ENCODE data around the gene CEBPG. TPM values are rescaled to one million over a fixed set of nuclear protein-coding genes. Genes with fewer than 3 reads are reported as not detected.
A peak's percentile ranks its signal among the peaks of the same experiment; 100 is the strongest.

Gene CEBPG
- total RNA-seq (2012; rRNA removed): 17.0 and 20.8 TPM in 2 replicates

- peaks cover 29% of the 10 kb centered on the region for H3K4me1 ChIP-seq (ENCODE audit: control insufficient read depth, insufficient read depth, low read length)
- H3K4me3 ChIP-seq (ENCODE audit: low read length): peak within 1 kb of the TSS; percentile 98
- H3K27me3 ChIP-seq (ENCODE audit: control insufficient read depth, insufficient read depth, low read length): no peaks in the 10 kb centered on the region
- H3K4me2 ChIP-seq (ENCODE audit: low read length): peak within 1 kb of the TSS; percentile 93
- H3K9me3 ChIP-seq (replicated peaks; ENCODE audit: low read length): no peaks in the 10 kb centered on the region
- peak within 1 kb of the TSS; percentile 98 for H3K9ac ChIP-seq (ENCODE audit: low read depth, low read length)
- H3K36me3 ChIP-seq (ENCODE audit: insufficient read depth, low read length): no peaks in the 10 kb centered on the region
Observed at GRCh38 chr19:33373453-33374235, at the start of gene CEBPG. TSS of gene CEBPG (plus strand) at chr19:33373709. CDS start at chr19:33379240, 5,531 bp downstream.

DNA sequence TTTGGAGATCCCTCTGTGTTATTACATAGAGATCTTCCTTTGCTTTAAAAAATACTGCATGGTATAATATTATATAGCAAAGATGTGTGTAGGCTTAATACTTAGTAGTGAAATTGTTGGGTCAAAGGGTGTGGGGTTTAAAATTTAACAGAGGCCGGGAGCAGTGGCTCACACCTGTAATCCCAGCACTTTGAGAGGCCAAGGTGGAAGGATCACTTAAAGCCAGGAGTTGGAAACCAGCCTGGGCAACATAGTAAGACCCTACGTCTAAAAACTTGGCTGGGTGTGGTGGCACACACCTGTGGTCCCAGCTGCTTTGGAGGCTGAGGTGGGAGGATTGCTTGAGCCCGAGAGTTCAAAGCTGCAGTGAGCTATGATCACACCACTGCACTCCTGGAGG is 48.9 kb upstream of the CEBPG start:
- no peaks in the 10 kb centered on the region for H3K36me3 ChIP-seq (ENCODE audit: insufficient read depth, low read length)
- H3K4me3 ChIP-seq (ENCODE audit: low read length): no peak overlapping the region
- H3K9me3 ChIP-seq (replicated peaks; ENCODE audit: low read length): no peaks in the 10 kb centered on the region
- no peaks in the 10 kb centered on the region for H3K4me1 ChIP-seq (ENCODE audit: control insufficient read depth, insufficient read depth, low read length)
- H3K27me3 ChIP-seq (ENCODE audit: control insufficient read depth, insufficient read depth, low read length): peaks cover 8% of the 10 kb centered on the region
- H3K4me2 ChIP-seq (ENCODE audit: low read length): no peak overlapping the region
- H3K9ac ChIP-seq (ENCODE audit: low read depth, low read length): no peak overlapping the region

DNA sequence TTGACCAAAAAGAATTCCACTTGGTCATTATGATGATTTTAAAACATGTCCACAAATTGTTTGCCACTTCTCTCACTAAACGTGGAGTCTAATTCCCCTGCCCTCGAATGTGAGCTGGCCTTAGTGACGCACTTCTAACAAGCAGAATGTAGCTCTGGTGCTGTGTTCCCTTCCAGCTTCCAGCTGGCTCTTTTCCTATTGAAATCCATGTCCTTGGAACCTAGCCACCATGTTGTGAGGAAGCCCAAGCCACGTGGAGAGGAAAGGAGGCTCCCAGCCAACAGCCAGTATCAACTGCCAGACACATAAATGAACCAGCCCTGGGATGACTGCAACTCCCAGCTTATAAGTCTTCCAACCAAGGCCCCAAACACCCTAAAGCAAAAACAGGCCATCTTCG is 47.6 kb upstream of the CEBPG start:
- H3K4me1 ChIP-seq (ENCODE audit: control insufficient read depth, insufficient read depth, low read length): no peaks in the 10 kb centered on the region
- H3K9ac ChIP-seq (ENCODE audit: low read depth, low read length): no peak overlapping the region

GRCh38 chr19:33329060-33329459 is 44.4 kb upstream of the CEBPG start:
- no peak overlapping the region for H3K4me3 ChIP-seq (ENCODE audit: low read length)
- H3K4me2 ChIP-seq (ENCODE audit: low read length): no peak overlapping the region
- no peaks in the 10 kb centered on the region for H3K9me3 ChIP-seq (replicated peaks; ENCODE audit: low read length)
- no peaks in the 10 kb centered on the region for H3K4me1 ChIP-seq (ENCODE audit: control insufficient read depth, insufficient read depth, low read length)
- no peaks in the 10 kb centered on the region for H3K36me3 ChIP-seq (ENCODE audit: insufficient read depth, low read length)
- no peak overlapping the region for H3K9ac ChIP-seq (ENCODE audit: low read depth, low read length)
- H3K27me3 ChIP-seq (ENCODE audit: control insufficient read depth, insufficient read depth, low read length): peaks cover 18% of the 10 kb centered on the region

More for the DNA sequence above, 47.6 kb upstream of the CEBPG start:
- Histone ChIP-seq H3K27me3 (ENCODE audit: control insufficient read depth, insufficient read depth, low read length) (peaks cover 13% of the 10 kb centered on the region), H3K4me3 (ENCODE audit: low read length) (no peak overlapping the region), H3K36me3 (ENCODE audit: insufficient read depth, low read length) (no peaks in the 10 kb centered on the region), H3K4me2 (ENCODE audit: low read length) (no peak overlapping the region), H3K9me3 (replicated peaks; ENCODE audit: low read length) (no peaks in the 10 kb centered on the region)

DNA sequence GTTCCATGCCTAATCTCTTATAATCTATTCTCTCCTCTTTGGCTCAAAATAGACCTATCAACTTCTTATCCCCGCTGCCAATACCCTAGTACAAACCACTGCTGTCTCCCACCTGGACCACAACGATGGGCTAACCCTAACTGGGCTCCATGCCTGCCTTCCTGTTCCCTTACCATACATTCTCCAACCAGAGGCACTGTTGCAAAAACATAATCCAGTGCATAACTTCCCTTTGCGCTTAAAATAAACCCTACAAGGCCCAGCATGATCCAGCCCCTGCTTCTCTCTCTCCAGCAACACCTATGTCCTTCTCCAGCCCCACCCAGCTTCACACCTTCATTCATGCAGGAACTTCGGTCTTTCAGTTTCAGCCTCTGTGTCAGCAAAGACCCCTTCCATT is 43.8 kb upstream of the CEBPG start:
- no peak overlapping the region for H3K4me2 ChIP-seq (ENCODE audit: low read length)
- H3K4me1 ChIP-seq (ENCODE audit: control insufficient read depth, insufficient read depth, low read length): no peaks in the 10 kb centered on the region
- no peak overlapping the region for H3K4me3 ChIP-seq (ENCODE audit: low read length)
- no peaks in the 10 kb centered on the region for H3K9me3 ChIP-seq (replicated peaks; ENCODE audit: low read length)
- no peak overlapping the region for H3K9ac ChIP-seq (ENCODE audit: low read depth, low read length)
- peaks cover 18% of the 10 kb centered on the region for H3K27me3 ChIP-seq (ENCODE audit: control insufficient read depth, insufficient read depth, low read length)
- H3K36me3 ChIP-seq (ENCODE audit: insufficient read depth, low read length): no peaks in the 10 kb centered on the region

DNA sequence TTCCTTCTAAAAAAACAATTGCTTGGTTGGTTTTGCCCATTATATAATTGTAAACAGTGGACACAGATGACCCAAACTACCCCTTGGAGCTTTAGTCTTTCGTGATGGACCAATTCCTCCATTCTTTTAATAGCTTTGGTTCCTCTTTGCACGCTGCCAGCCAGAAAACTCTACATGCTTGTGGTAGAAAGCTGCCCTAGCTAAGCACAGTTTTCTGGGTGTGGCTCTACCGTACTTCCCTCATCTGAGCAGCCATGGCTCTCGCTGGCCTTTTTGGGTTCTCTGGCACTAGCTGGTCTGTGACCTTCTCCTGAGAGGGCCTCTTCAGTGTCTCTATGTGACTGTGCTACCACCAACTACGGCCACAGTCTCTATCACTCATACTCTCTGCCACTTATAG is 41.3 kb upstream of the CEBPG start:
- Histone ChIP-seq H3K4me2 (ENCODE audit: low read length) (no peak overlapping the region), H3K27me3 (ENCODE audit: control insufficient read depth, insufficient read depth, low read length) (peaks cover 18% of the 10 kb centered on the region), H3K36me3 (ENCODE audit: insufficient read depth, low read length) (no peaks in the 10 kb centered on the region), H3K4me3 (ENCODE audit: low read length) (no peak overlapping the region), H3K4me1 (ENCODE audit: control insufficient read depth, insufficient read depth, low read length) (no peaks in the 10 kb centered on the region), H3K9me3 (replicated peaks; ENCODE audit: low read length) (no peaks in the 10 kb centered on the region), H3K9ac (ENCODE audit: low read depth, low read length) (no peak overlapping the region)

DNA sequence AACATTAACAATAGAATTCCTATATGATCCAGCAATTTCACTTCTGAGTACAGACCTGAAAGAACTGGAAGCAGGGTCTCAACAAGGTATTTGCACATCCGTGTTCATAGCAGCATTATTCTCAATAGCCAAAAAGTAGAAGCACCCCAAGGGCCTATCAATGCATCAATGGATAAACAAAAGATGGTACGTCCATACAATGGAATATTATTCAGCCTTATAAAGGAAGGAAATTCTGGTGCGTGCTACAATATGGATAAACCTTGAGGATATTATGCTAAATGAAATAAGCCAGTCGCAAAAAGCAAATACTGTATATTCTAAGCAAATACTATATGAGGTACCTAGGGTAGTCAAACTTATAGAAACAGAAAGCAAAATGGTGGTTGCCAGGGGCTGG is 40.4 kb upstream of the CEBPG start:
- no peaks in the 10 kb centered on the region for H3K9me3 ChIP-seq (replicated peaks; ENCODE audit: low read length)
- no peaks in the 10 kb centered on the region for H3K4me1 ChIP-seq (ENCODE audit: control insufficient read depth, insufficient read depth, low read length)
- H3K4me2 ChIP-seq (ENCODE audit: low read length): no peak overlapping the region
- no peak overlapping the region for H3K4me3 ChIP-seq (ENCODE audit: low read length)
- H3K27me3 ChIP-seq (ENCODE audit: control insufficient read depth, insufficient read depth, low read length): peaks cover 18% of the 10 kb centered on the region
- no peaks in the 10 kb centered on the region for H3K36me3 ChIP-seq (ENCODE audit: insufficient read depth, low read length)
- no peak overlapping the region for H3K9ac ChIP-seq (ENCODE audit: low read depth, low read length)

GRCh38 chr19:33333642-33334041 is 39.9 kb upstream of the CEBPG start:
- Histone ChIP-seq H3K27me3 (ENCODE audit: control insufficient read depth, insufficient read depth, low read length) (peaks cover 18% of the 10 kb centered on the region), H3K36me3 (ENCODE audit: insufficient read depth, low read length) (no peaks in the 10 kb centered on the region), H3K9ac (ENCODE audit: low read depth, low read length) (no peak overlapping the region), H3K4me2 (ENCODE audit: low read length) (no peak overlapping the region), H3K4me3 (ENCODE audit: low read length) (no peak overlapping the region), H3K4me1 (ENCODE audit: control insufficient read depth, insufficient read depth, low read length) (no peaks in the 10 kb centered on the region), H3K9me3 (replicated peaks; ENCODE audit: low read length) (no peaks in the 10 kb centered on the region)

GRCh38 chr19:33334271-33334670 is 39.2 kb upstream of the CEBPG start:
- Histone ChIP-seq H3K4me3 (ENCODE audit: low read length) (no peak overlapping the region), H3K4me1 (ENCODE audit: control insufficient read depth, insufficient read depth, low read length) (no peaks in the 10 kb centered on the region), H3K27me3 (ENCODE audit: control insufficient read depth, insufficient read depth, low read length) (peaks cover 13% of the 10 kb centered on the region), H3K4me2 (ENCODE audit: low read length) (no peak overlapping the region), H3K9me3 (replicated peaks; ENCODE audit: low read length) (no peaks in the 10 kb centered on the region), H3K36me3 (ENCODE audit: insufficient read depth, low read length) (no peaks in the 10 kb centered on the region), H3K9ac (ENCODE audit: low read depth, low read length) (no peak overlapping the region)

DNA sequence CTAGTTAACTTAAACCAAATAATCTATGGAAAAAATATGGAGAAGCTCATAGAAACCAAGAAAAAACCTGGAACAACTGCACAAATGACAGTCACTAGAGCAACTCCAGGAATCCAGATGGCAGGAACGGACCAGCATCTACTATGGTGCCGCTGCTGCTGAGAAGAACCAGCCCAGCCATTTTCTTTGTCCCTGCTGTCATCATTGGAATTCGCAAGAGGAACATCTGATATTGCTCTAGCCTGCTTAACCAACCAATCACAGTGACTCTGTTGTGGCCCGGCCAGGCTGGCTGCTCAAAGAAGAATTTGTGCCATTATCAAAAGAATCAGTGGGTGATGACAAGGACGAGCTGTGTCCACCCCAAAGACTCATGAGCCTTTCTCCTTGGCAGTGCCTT is 38.1 kb upstream of the CEBPG start:
- H3K4me1 ChIP-seq (ENCODE audit: control insufficient read depth, insufficient read depth, low read length): no peaks in the 10 kb centered on the region
- no peak overlapping the region for H3K9ac ChIP-seq (ENCODE audit: low read depth, low read length)
- no peaks in the 10 kb centered on the region for H3K36me3 ChIP-seq (ENCODE audit: insufficient read depth, low read length)
- no peaks in the 10 kb centered on the region for H3K9me3 ChIP-seq (replicated peaks; ENCODE audit: low read length)
- H3K4me2 ChIP-seq (ENCODE audit: low read length): no peak overlapping the region
- no peak overlapping the region for H3K4me3 ChIP-seq (ENCODE audit: low read length)
- peaks cover 4% of the 10 kb centered on the region for H3K27me3 ChIP-seq (ENCODE audit: control insufficient read depth, insufficient read depth, low read length)

DNA sequence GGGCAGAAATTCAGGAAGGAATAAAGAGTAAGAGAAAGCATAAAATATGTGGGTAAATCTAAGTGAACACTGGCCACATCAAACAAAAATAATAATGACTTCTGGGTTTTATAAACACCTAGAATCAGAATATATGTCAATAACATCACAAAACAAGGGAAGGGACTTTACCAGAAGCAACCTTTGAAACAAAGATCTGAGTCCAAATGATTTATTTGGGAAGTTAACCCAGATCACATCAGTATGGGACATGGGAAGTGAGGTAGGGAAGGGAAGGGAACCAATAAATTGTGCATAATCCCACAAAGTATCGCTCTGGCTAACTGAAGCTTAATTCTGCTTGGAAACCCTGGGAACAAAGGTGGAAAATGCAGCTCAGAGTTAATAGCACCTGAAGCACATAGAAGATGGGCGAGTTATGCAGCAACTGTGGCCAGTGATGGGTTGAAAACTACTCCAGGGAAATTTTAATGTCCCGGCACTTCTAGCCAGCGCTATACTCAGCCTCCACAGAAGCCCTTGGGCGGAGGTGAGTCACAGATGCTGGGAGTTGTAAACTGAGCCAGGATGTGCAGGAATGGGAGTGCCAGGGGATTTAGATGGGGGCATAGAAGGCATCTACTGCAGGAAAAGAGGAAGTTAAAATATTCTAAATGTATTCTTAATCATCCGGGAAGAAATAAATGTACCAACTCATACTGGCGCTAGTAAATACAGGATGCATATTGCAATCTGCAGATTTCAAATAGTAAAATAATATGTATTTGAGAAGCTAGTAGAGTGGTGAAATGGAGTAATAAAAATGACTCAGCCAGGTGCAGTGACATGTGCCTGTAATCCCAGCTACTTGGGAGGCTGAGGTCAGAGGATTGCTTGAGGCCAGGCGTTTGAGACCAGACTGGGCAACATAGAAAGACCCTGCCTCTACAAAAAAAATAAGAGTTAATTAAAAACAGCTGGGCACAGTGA is 34.2 kb upstream of the CEBPG start:
- H3K9me3 ChIP-seq (replicated peaks; ENCODE audit: low read length): no peaks in the 10 kb centered on the region
- H3K36me3 ChIP-seq (ENCODE audit: insufficient read depth, low read length): no peaks in the 10 kb centered on the region
- no peak overlapping the region for H3K9ac ChIP-seq (ENCODE audit: low read depth, low read length)
- peaks cover 21% of the 10 kb centered on the region for H3K27me3 ChIP-seq (ENCODE audit: control insufficient read depth, insufficient read depth, low read length)
- no peak overlapping the region for H3K4me2 ChIP-seq (ENCODE audit: low read length)
- no peak overlapping the region for H3K4me3 ChIP-seq (ENCODE audit: low read length)
- no peaks in the 10 kb centered on the region for H3K4me1 ChIP-seq (ENCODE audit: control insufficient read depth, insufficient read depth, low read length)

All from skeletal muscle satellite cell (primary cell).